DND-41 (cell line): Measurements from ENCODE around the gene FGF12.

Experiments used
- ATAC-seq: fragments of 200-7000 bp; cut with Tn5 transposase; 3 replicates; pipeline ENCODE4 v1.9.1; 2021; ENCODE audit warnings: low read depth; ENCODE audit not compliant: insufficient read depth
- DNase-seq: peaks from one replicate; pipeline ENCODE4 v3.0.0-alpha.2; 2020
- H2AFZ ChIP-seq: 2 replicates; pipeline ENCODE4 v1.6.0; 2012; ENCODE audit warnings: low read depth, low read length
- H3K27ac ChIP-seq: 2 replicates; pipeline ENCODE4 v1.5.1; 2012; ENCODE audit warnings: low read length, inconsistent platforms
- H3K27me3 ChIP-seq: fragments of 200-600 bp; sonication (generic); 2 replicates; pipeline ENCODE4 v1.6.0; 2012; ENCODE audit warnings: low read length, mild to moderate bottlenecking, inconsistent platforms; ENCODE audit not compliant: insufficient read depth, poor library complexity
- H3K36me3 ChIP-seq: 2 replicates; pipeline ENCODE4 v1.5.1; 2012; ENCODE audit warnings: low read length, inconsistent platforms; ENCODE audit not compliant: insufficient read depth
- H3K4me1 ChIP-seq: 2 replicates; pipeline ENCODE4 v1.5.1; 2012; ENCODE audit warnings: mild to moderate bottlenecking, low read length; ENCODE audit not compliant: insufficient read depth
- H3K4me2 ChIP-seq: 2 replicates; pipeline ENCODE4 v1.6.0; 2012; ENCODE audit warnings: mild to moderate bottlenecking, moderate library complexity, low read length, inconsistent platforms; ENCODE audit not compliant: insufficient read depth
- H3K4me3 ChIP-seq, 2 experiments: fragments of 200-600 bp in 1 of 2; shearing (Covaris generic) in 1 of 2; 2 replicates each; pipeline ENCODE4 v1.5.1; 2012 to 2016; ENCODE audit warnings: inconsistent platforms in 2 of 2, low read length in 2 of 2, mild to moderate bottlenecking in 2 of 2, low read depth in 1 of 2, moderate library complexity in 1 of 2
- H3K79me2 ChIP-seq: 2 replicates; pipeline ENCODE4 v1.6.0; 2012; ENCODE audit warnings: low read length, inconsistent platforms; ENCODE audit not compliant: insufficient read depth
- H3K9ac ChIP-seq: 2 replicates; pipeline ENCODE4 v1.6.0; 2012; ENCODE audit warnings: low read depth, mild to moderate bottlenecking, inconsistent platforms, low read length, moderate library complexity
- H3K9me3 ChIP-seq: 2 replicates; pipeline ENCODE4 v1.5.1; 2012; ENCODE audit warnings: low read length, moderate library complexity, mild to moderate bottlenecking, inconsistent platforms; ENCODE audit not compliant: insufficient read depth, severe bottlenecking
- H4K20me1 ChIP-seq: 2 replicates; pipeline ENCODE4 v1.6.0; 2012; ENCODE audit warnings: low read length; ENCODE audit not compliant: insufficient read depth
- EZH2 ChIP-seq: IDR thresholded peaks from 3 replicates; pipeline ENCODE4 v1.6.1; 2012; ENCODE audit warnings: borderline replicate concordance, low read depth, mild to moderate bottlenecking, moderate library complexity, low read length, inconsistent platforms; ENCODE audit not compliant: severe bottlenecking
- TF ChIP-seq, protein P1 (sequence below): IDR thresholded peaks from 2 replicates; pipeline ENCODE4 v1.5.1; 2012; ENCODE audit warnings: borderline replicate concordance, low read length, moderate library complexity, mild to moderate bottlenecking; ENCODE audit not compliant: poor library complexity, severe bottlenecking; ENCODE audit errors: extremely low read depth

Gene FGF12

DNA sequence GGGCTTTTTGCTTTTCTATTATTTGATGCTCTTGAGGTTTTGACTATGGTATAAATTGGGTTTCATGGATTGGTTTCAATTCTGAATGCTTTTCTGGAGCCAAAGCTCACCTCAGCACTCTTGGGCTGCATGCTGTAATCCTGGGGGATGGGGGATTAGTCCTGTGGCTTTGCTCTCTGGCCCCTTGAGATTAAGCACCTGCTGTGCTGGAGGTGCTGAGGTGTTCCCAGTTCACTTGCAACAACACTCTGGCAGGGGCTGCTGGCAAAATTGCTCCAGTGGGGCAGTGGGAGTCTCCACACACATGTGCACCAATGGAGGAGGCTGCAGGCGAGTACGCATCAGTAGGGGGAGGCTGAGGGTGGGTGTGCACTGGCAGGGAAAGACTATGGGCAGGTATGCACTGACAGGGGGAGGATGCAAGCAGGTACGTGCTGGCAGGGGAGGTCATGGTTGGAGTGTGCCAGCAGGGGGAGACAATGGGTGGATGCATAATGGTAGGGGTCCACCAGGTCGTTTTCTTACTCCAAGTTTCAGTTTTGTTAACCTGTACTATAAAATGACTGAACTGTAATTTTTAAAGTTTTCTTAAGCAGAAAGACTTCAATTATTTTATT, 489.2 kb downstream of the FGF12 start:
- no peaks in the 10 kb centered on the region for H4K20me1 ChIP-seq
- H3K9me3 ChIP-seq = no peaks in the 10 kb centered on the region
- ATAC-seq (no peak), DNase-seq (no peak)
- H3K9ac ChIP-seq = no peak overlapping the region
- no peak overlapping the region for H3K4me2 ChIP-seq
- H3K36me3 ChIP-seq = no peaks in the 10 kb centered on the region
- no peaks in the 10 kb centered on the region for H3K27me3 ChIP-seq
- no peak overlapping the region for H3K27ac ChIP-seq
- no peak for TF ChIP-seq EZH2
- TF ChIP-seq, protein P1, sequence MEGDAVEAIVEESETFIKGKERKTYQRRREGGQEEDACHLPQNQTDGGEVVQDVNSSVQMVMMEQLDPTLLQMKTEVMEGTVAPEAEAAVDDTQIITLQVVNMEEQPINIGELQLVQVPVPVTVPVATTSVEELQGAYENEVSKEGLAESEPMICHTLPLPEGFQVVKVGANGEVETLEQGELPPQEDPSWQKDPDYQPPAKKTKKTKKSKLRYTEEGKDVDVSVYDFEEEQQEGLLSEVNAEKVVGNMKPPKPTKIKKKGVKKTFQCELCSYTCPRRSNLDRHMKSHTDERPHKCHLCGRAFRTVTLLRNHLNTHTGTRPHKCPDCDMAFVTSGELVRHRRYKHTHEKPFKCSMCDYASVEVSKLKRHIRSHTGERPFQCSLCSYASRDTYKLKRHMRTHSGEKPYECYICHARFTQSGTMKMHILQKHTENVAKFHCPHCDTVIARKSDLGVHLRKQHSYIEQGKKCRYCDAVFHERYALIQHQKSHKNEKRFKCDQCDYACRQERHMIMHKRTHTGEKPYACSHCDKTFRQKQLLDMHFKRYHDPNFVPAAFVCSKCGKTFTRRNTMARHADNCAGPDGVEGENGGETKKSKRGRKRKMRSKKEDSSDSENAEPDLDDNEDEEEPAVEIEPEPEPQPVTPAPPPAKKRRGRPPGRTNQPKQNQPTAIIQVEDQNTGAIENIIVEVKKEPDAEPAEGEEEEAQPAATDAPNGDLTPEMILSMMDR = peak; percentile 26
- H3K79me2 ChIP-seq = no peaks in the 10 kb centered on the region
- no peak overlapping the region for H3K4me3 ChIP-seq
- no peaks in the 10 kb centered on the region for H3K4me1 ChIP-seq
- H2AFZ ChIP-seq = no peak overlapping the region

DNA sequence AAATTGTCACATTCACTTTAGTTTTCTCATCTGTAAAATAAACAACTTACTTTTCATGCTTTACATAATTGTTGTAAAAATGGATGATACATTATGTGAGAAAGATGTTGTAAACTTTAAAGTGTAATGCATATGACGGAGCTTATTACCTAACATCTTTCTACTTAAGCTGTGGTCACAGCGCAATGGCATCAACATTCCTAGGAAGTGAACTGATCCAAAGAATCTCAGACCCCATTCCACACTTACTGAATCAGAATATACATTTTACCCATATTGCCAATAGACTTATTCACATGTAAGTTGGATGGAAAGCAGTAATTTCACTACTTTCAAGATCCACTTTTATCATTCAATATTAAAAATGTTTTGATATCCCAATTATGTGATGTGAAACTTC, 497.5 kb downstream of the FGF12 start:
- no peaks in the 10 kb centered on the region for H3K79me2 ChIP-seq
- no peak overlapping the region for H3K9ac ChIP-seq
- H3K4me1 ChIP-seq = no peaks in the 10 kb centered on the region
- ATAC-seq (no peak), DNase-seq (no peak)
- H3K27ac ChIP-seq = no peak overlapping the region
- no peaks in the 10 kb centered on the region for H3K36me3 ChIP-seq
- no peak overlapping the region for H3K4me3 ChIP-seq
- TF ChIP-seq, protein P1 = no peak
- no peak for TF ChIP-seq EZH2
- no peaks in the 10 kb centered on the region for H3K27me3 ChIP-seq
- no peak overlapping the region for H2AFZ ChIP-seq
- H4K20me1 ChIP-seq = no peaks in the 10 kb centered on the region
- no peaks in the 10 kb centered on the region for H3K9me3 ChIP-seq
- no peak overlapping the region for H3K4me2 ChIP-seq

DNA sequence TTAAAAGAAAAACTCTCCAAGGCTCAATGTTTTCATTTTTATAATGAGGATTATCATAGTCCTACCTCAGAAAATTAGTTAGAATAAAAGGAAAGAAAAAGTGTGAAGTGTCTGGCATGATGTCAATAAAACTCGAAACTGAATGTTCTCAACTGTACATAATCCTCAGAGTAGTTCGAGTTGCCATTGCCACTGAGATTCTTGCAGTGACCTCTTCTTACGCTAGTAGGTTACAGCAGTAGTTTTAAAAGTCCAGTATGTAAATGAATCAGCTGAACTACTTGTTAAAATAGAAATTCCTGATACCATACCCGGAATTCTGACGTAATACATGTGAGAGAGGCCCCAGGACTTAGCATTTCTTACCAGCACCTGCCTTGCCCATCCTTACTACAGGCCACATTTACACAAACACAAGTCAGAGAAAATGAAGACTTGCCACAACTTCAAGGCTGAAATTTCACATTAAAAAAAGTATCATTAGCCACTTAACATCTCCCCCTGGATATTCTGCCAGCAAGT, 502.6 kb downstream of the FGF12 start:
- Histone ChIP-seq H3K4me3 (no peak overlapping the region), H2AFZ (no peak overlapping the region), H3K9ac (no peak overlapping the region), H3K27ac (no peak overlapping the region), H4K20me1 (no peaks in the 10 kb centered on the region), H3K27me3 (no peaks in the 10 kb centered on the region), H3K36me3 (no peaks in the 10 kb centered on the region), H3K4me2 (no peak overlapping the region), H3K4me1 (no peaks in the 10 kb centered on the region), H3K9me3 (no peaks in the 10 kb centered on the region), H3K79me2 (no peaks in the 10 kb centered on the region)
- TF ChIP-seq, protein P1 = no peak
- TF ChIP-seq EZH2 = no peak
- DNase-seq (no peak), ATAC-seq (no peak)

DNA sequence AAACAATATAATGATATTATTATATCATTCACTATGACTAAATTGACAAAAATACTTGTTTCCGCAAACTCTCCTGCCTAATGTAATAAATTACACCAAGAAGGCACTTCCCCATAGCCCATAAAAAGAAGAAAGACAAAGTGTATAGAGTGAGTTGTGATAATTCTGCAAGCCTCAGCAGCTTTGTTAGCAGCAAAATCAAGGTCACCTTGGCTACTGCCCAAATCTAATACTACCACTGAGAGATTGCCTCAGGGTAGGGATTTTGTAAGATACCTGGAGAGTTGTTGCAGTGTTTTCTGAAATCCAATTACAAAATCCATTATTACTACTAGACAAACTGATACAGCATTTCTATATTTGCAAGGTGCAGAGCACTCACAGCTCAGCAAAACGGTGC, 503.5 kb downstream of the FGF12 start:
- no peak for ATAC-seq
- no peak overlapping the region for H3K9ac ChIP-seq

More for the DNA sequence above, 503.5 kb downstream of the FGF12 start:
- DNase-seq = no peak
- Histone ChIP-seq H3K4me1 (no peaks in the 10 kb centered on the region), H3K27ac (no peak overlapping the region), H3K36me3 (no peaks in the 10 kb centered on the region), H4K20me1 (no peaks in the 10 kb centered on the region), H2AFZ (no peak overlapping the region), H3K27me3 (no peaks in the 10 kb centered on the region), H3K9me3 (no peaks in the 10 kb centered on the region), H3K4me2 (no peak overlapping the region), H3K79me2 (no peaks in the 10 kb centered on the region), H3K4me3 (no peak overlapping the region)
- TF ChIP-seq, protein P1 = no peak
- no peak for TF ChIP-seq EZH2
